H1 (cell line): Measurements from ENCODE around the gene STIM1.

Experiments used
- CTCF ChIP-seq, 3 experiments: IDR thresholded peaks; 1 replicate in 2 of 3; 2 replicates in 1 of 3; pipeline versions ENCODE4 v1.5.1 to v1.6.1; 2011; ENCODE audit warnings: low read length in 3 of 3, mild to moderate bottlenecking in 3 of 3, inconsistent platforms in 2 of 3, low read depth in 1 of 3, moderate library complexity in 1 of 3; ENCODE audit not compliant: insufficient read depth in 1 of 3; ENCODE audit errors: control extremely low read depth in 1 of 3
- YY1 ChIP-seq: IDR thresholded peaks from 2 replicates; pipeline ENCODE4 v1.6.1; 2011; ENCODE audit warnings: low read depth, mild to moderate bottlenecking, low read length

DNA sequence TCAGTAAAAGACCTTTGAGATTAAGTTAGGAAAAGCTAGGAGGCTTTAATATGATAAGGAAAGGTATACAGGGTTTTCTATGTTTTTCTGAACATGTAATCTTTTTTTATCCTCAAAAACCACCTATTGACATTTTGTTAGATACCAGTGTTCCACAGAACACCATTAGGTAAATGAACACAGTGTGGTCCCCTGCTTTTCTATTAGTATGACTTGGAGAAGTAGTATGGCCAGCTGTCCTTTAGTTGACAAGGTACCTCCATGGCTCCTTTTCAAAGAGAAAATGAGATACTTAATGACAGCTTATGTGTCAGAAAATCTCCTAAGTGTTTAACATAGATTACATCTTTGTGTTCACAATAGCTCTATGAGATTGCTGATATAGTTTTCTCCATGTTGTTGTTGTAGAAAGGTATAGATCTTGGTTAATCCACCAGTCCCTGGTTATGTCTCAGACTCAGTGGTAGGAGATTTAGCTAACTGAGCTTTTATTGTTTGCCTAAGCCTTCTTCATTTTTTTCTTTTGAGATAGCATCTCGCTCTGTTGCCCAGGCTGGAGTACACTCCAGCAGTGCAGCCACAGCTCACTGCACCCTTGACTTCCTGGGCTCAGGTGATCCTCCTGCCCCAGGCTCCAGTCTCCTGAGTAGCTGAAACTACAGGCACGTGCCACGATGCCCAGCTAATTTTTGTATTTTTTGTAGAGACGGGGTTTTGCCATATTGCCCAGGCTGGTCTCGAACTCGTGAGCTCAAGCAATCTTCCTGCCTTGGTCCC, 46.0 kb downstream of the STIM1 start:
- TF ChIP-seq CTCF (IDR thresholded peaks at IDR 0.05; ENCODE audit: control extremely low read depth in 1 of 3, insufficient read depth in 1 of 3, low read depth in 1 of 3, low read length in 3 of 3) = no peak
- TF ChIP-seq YY1 = no peak
